ENCODE measurements around the gene POLH. TPM values are rescaled to one million over a fixed set of nuclear protein-coding genes. Genes with fewer than 3 reads are reported as not detected.
"Not testable (repeated sequence)": the region's sequence is repeated elsewhere in the genome, so short reads cannot be mapped to it uniquely, and the experiment has no call there.

POLH gene
- total RNA-seq, 2 donors from 2014 or later = 34.8 to 37.3 TPM

GRCh38 chr6:43629104-43629504 is 53.1 kb downstream of the POLH start, which contains the start of gene GTPBP2:
Gene GTPBP2 (minus strand): TSS chr6:43629264. CDS start chr6:43629162, 102 bp downstream.
- peak; percentile 97 to 99 for DNase-seq
- H3K27me3 Mint-ChIP-seq (ENCODE audit: low read depth) = no peaks in the 10 kb centered on the region
- H3K4me3 Mint-ChIP-seq = peak within 1 kb of the TSS; percentile 99 to 100
- H3K4me1 Mint-ChIP-seq (ENCODE audit: low read depth) = peaks cover 48% of the 10 kb centered on the region
- H3K9me3 Mint-ChIP-seq = no peaks in the 10 kb centered on the region
- peaks cover 18 to 24% of the 10 kb centered on the region in 2 donors for H3K36me3 Mint-ChIP-seq (ENCODE audit: insufficient read depth in 2 of 2)
- H3K27ac Mint-ChIP-seq = peak within 1 kb of the TSS; percentile 99
- peak; percentile 82 to 83 for ATAC-seq (replicated peaks in 1 of 2)

- peak overlapping the region; percentile 97 for H3K27ac Mint-ChIP-seq
- no peaks in the 10 kb centered on the region for H3K9me3 Mint-ChIP-seq
- H3K27me3 Mint-ChIP-seq (ENCODE audit: low read depth) = no peaks in the 10 kb centered on the region
- peaks cover 50% of the 10 kb centered on the region for H3K4me1 Mint-ChIP-seq (ENCODE audit: low read depth)
- ATAC-seq (replicated peaks in 1 of 2) (peak; percentile 74 to 76), DNase-seq (peak; percentile 96)
- peaks cover 16 to 24% of the 10 kb centered on the region in 2 donors for H3K36me3 Mint-ChIP-seq (ENCODE audit: insufficient read depth in 2 of 2)
- H3K4me3 Mint-ChIP-seq = peak overlapping the region; percentile 99 to 100
Measured at GRCh38 chr6:43629505-43630300, 53.7 kb downstream of the POLH start.

- Mint-ChIP-seq H3K4me1 (ENCODE audit: low read depth) (peaks cover 56% of the 10 kb centered on the region), H3K27ac (no peak overlapping the region), H3K4me3 (peak overlapping the region; percentile 41 to 42), H3K27me3 (ENCODE audit: low read depth) (no peaks in the 10 kb centered on the region), H3K36me3 (ENCODE audit: insufficient read depth in 2 of 2) (peaks cover 15 to 19% of the 10 kb centered on the region in 2 donors), H3K9me3 (no peaks in the 10 kb centered on the region)
- no peak for ATAC-seq (replicated peaks in 1 of 2)
- no peak for DNase-seq
Measured at GRCh38 chr6:43630980-43631619, 55.1 kb downstream of the POLH start.

GRCh38 chr6:43633002-43633401 is 57.0 kb downstream of the POLH start:
- peaks cover 53% of the 10 kb centered on the region for H3K4me1 Mint-ChIP-seq (ENCODE audit: low read depth)
- ATAC-seq (replicated peaks in 1 of 2); H3K4me3 Mint-ChIP-seq; H3K27ac Mint-ChIP-seq; DNase-seq; H3K27me3 Mint-ChIP-seq (ENCODE audit: low read depth); H3K9me3 Mint-ChIP-seq: not testable (repeated sequence)
- H3K36me3 Mint-ChIP-seq (ENCODE audit: insufficient read depth in 2 of 2) = peaks cover 11 to 13% of the 10 kb centered on the region in 2 donors

- ATAC-seq (replicated peaks in 1 of 2) = no peak
- H3K4me1 Mint-ChIP-seq (ENCODE audit: low read depth) = peaks cover 65% of the 10 kb centered on the region
- H3K27ac Mint-ChIP-seq = peak overlapping the region; percentile 97
Measured at GRCh38 chr6:43634702-43635303, 58.8 kb downstream of the POLH start.

GRCh38 chr6:43635387-43636307 is 59.7 kb downstream of the POLH start, which contains the start of gene MAD2L1BP:
Gene MAD2L1BP (plus strand): TSS chr6:43635840. CDS start chr6:43635876, 36 bp downstream.
- Mint-ChIP-seq H3K27ac (peak within 1 kb of the TSS; percentile 97), H3K4me3 (peak within 1 kb of the TSS; percentile 97 to 98), H3K27me3 (ENCODE audit: low read depth) (no peaks in the 10 kb centered on the region), H3K9me3 (no peaks in the 10 kb centered on the region), H3K4me1 (ENCODE audit: low read depth) (peaks cover 65% of the 10 kb centered on the region), H3K36me3 (ENCODE audit: insufficient read depth in 2 of 2) (peaks cover 12 to 19% of the 10 kb centered on the region in 2 donors)
- DNase-seq (peak; percentile 90), ATAC-seq (replicated peaks in 1 of 2) (peak; percentile 90 to 92)

More at GRCh38 chr6:43634702-43635303, 58.8 kb downstream of the POLH start:
- Mint-ChIP-seq H3K9me3 (no peaks in the 10 kb centered on the region), H3K36me3 (ENCODE audit: insufficient read depth in 2 of 2) (peaks cover 11 to 18% of the 10 kb centered on the region in 2 donors), H3K27me3 (ENCODE audit: low read depth) (no peaks in the 10 kb centered on the region), H3K4me3 (peak overlapping the region; percentile 97 to 98)
- DNase-seq = no peak

- Mint-ChIP-seq H3K27ac (peak overlapping the region; percentile 97), H3K9me3 (no peaks in the 10 kb centered on the region), H3K4me3 (peak overlapping the region; percentile 97 to 98), H3K4me1 (ENCODE audit: low read depth) (peaks cover 66% of the 10 kb centered on the region), H3K36me3 (ENCODE audit: insufficient read depth in 2 of 2) (peaks cover 12 to 21% of the 10 kb centered on the region in 2 donors), H3K27me3 (ENCODE audit: low read depth) (no peaks in the 10 kb centered on the region)
- ATAC-seq (replicated peaks in 1 of 2) (peak in 1 of 2 donors; percentile 14), DNase-seq (no peak)
Measured at GRCh38 chr6:43636308-43636659, 60.3 kb downstream of the POLH start.

GRCh38 chr6:43639984-43640800 is 64.2 kb downstream of the POLH start:
- ATAC-seq (replicated peaks in 1 of 2) (no peak), DNase-seq (no peak)
- H3K27ac Mint-ChIP-seq = no peak overlapping the region
- peak overlapping the region in 1 of 2 donors; percentile 55 for H3K4me3 Mint-ChIP-seq
- peaks cover 15 to 23% of the 10 kb centered on the region in 2 donors for H3K36me3 Mint-ChIP-seq (ENCODE audit: insufficient read depth in 2 of 2)
- no peaks in the 10 kb centered on the region for H3K27me3 Mint-ChIP-seq (ENCODE audit: low read depth)
- peaks cover 67% of the 10 kb centered on the region for H3K4me1 Mint-ChIP-seq (ENCODE audit: low read depth)
- no peaks in the 10 kb centered on the region for H3K9me3 Mint-ChIP-seq

GRCh38 chr6:43644940-43645612 is 69.1 kb downstream of the POLH start, which contains the start of gene RSPH9:
Gene RSPH9 (plus strand): TSS chr6:43645036. CDS start chr6:43645099, 63 bp downstream.
- H3K27me3 Mint-ChIP-seq (ENCODE audit: low read depth) = no peaks in the 10 kb centered on the region
- H3K9me3 Mint-ChIP-seq = no peaks in the 10 kb centered on the region
- peaks cover 31% of the 10 kb centered on the region for H3K4me1 Mint-ChIP-seq (ENCODE audit: low read depth)
- H3K27ac Mint-ChIP-seq = peak within 1 kb of the TSS; percentile 67
- peak; percentile 89 to 91 for ATAC-seq (replicated peaks in 1 of 2)
- H3K36me3 Mint-ChIP-seq (ENCODE audit: insufficient read depth in 2 of 2) = peaks cover 3 to 4% of the 10 kb centered on the region in 2 donors
- DNase-seq = peak; percentile 80 to 83
- peak within 1 kb of the TSS; percentile 82 to 89 for H3K4me3 Mint-ChIP-seq

GRCh38 chr6:43645613-43645964 is 69.6 kb downstream of the POLH start:
- H3K36me3 Mint-ChIP-seq (ENCODE audit: insufficient read depth in 2 of 2) = peaks cover 3 to 4% of the 10 kb centered on the region in 2 donors
- peaks cover 26% of the 10 kb centered on the region for H3K4me1 Mint-ChIP-seq (ENCODE audit: low read depth)
- peak overlapping the region; percentile 67 for H3K27ac Mint-ChIP-seq
- peak overlapping the region; percentile 82 to 89 for H3K4me3 Mint-ChIP-seq
- no peak for DNase-seq
- no peaks in the 10 kb centered on the region for H3K27me3 Mint-ChIP-seq (ENCODE audit: low read depth)
- H3K9me3 Mint-ChIP-seq = no peaks in the 10 kb centered on the region
- ATAC-seq (replicated peaks in 1 of 2) = peak; percentile 12 to 14

- ATAC-seq (replicated peaks in 1 of 2) (no peak), DNase-seq (no peak)
- Mint-ChIP-seq H3K9me3 (no peaks in the 10 kb centered on the region), H3K36me3 (ENCODE audit: insufficient read depth in 2 of 2) (no peaks in the 10 kb centered on the region), H3K4me3 (no peak overlapping the region), H3K27me3 (ENCODE audit: low read depth) (no peaks in the 10 kb centered on the region), H3K27ac (no peak overlapping the region), H3K4me1 (ENCODE audit: low read depth) (peaks cover 15% of the 10 kb centered on the region)
Measured at GRCh38 chr6:43647613-43648012, 71.6 kb downstream of the POLH start.
